ENCODE measurements around the gene CHD6.

CHD6 gene

DNA sequence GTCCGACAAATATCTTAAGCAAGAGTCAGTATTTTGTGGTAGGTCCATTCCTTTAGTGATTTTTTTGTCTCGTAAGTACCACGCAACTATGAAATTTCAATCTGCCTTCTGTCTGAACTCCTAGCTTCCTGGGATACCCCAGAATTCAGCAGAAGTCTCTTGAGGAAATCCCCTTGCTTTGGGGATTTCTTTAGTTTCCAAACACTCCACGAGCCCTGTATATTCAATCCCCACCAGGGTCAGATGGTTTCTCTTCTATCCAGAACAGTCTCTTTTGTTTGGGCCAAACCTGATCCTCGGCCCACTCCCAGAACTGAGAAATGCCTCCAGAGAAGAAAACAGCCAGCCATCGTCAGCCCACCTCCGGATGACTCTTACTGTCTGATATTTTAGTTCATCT, 113.0 kb downstream of the CHD6 start:
- no peak overlapping the region for H3K27ac ChIP-seq
- ChIA-PET CTCF (no interaction called here), POLR2A (ENCODE audit: low non-redundant PET) (no interaction called here)
- no peak for DNase-seq (ENCODE audit: low spot score)
- TF ChIP-seq CTCF (conservative IDR thresholded peaks at IDR 0.05; ENCODE audit: low read depth), result no peak

GRCh38 chr20:41501376-41501775, 116.8 kb downstream of the CHD6 start:
- DNase-seq (ENCODE audit: low spot score), result no peak
- POLR2A ChIA-PET (ENCODE audit: low non-redundant PET), result no interaction called here
- CTCF ChIA-PET, result no interaction called here
- H3K27ac ChIP-seq, result no peak overlapping the region
- TF ChIP-seq CTCF (conservative IDR thresholded peaks at IDR 0.05; ENCODE audit: low read depth), result no peak

GRCh38 chr20:41499961-41500725, 118.0 kb downstream of the CHD6 start:
- H3K27ac ChIP-seq, result no peak overlapping the region
- ChIA-PET CTCF (interaction anchor here (0.6 kb wide), 1 partner anchor 527 kb away, joined by 3 read pairs; no protein-coding TSS in a partner anchor), POLR2A (ENCODE audit: low non-redundant PET) (interaction anchor here (0.7 kb wide), 1 partner anchor 14 kb away, joined by 3 read pairs; no protein-coding TSS in a partner anchor)
- no peak for DNase-seq (ENCODE audit: low spot score)
- TF ChIP-seq CTCF (conservative IDR thresholded peaks at IDR 0.05; ENCODE audit: low read depth), result no peak

GRCh38 chr20:41499064-41499463, 119.1 kb downstream of the CHD6 start:
- H3K27ac ChIP-seq, result no peak overlapping the region
- no peak for DNase-seq (ENCODE audit: low spot score)
- TF ChIP-seq CTCF (conservative IDR thresholded peaks at IDR 0.05; ENCODE audit: low read depth), result no peak
- ChIA-PET POLR2A (ENCODE audit: low non-redundant PET) (no interaction called here), CTCF (interaction anchor here (0.6 to 0.8 kb wide), 3 partner anchors 25 to 1185 kb away, joined by 3 to 4 read pairs (median 3); no protein-coding TSS in a partner anchor)

DNA sequence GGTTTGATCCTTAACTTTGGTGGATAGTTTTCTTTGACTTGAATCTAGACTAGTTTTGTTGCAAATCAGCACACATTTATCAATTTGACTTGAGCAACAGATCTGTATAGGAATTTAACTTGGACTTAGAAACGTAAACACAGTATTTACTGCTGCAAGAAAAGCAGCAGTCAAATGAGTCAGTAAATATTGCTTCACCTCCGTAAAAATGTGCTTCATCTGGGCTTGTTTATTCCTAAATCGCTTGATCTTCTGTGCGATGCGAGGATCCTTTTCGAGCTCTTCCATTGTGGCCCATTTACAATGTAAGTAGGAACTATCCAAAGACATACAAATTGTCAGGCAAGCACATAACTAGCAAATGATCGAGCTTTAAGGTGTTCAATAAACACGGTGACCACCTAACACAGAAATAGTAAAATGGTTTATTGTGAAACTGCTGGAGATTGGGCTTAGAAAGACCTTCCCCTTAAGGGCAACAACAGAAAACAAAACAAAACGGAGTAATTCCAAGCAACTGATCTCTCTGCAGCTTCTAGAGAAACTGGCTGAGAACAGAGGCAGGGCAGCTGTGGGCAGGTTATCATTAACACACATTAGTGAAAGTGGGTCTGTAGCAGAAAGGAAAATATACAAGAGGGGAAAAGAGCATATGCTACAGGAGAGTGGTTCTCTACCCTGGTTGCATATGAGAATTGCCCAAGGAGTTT, 120.8 kb downstream of the CHD6 start:
- no peak for TF ChIP-seq CTCF (conservative IDR thresholded peaks at IDR 0.05; ENCODE audit: low read depth)
- no peak for DNase-seq (ENCODE audit: low spot score)
- H3K27ac ChIP-seq, result no peak overlapping the region
- POLR2A ChIA-PET (ENCODE audit: low non-redundant PET), result no interaction called here
- CTCF ChIA-PET, result interaction anchor here (0.5 to 1.0 kb wide), 2 partner anchors 28 to 454 kb away, joined by 3 read pairs; no protein-coding TSS in a partner anchor

DNA sequence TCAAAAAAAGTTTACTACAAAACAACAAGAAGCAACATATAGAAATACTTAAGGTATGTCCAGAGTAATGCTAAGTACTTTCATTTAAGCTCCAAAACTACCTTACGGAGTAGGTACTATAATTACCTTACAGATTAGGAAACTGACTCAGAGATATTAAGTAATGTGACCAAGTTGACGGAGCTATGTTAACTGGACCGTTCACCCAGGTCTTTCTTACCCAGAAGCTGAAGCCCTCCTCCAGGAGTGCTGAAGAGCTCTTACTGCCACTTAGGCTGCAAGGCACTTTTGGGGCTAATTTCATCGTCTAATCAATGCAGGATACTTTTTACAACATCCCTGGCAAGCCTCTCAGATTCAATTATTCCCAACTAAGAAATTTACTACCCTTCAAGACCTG, 123.7 kb downstream of the CHD6 start:
- DNase-seq (ENCODE audit: low spot score), result no peak
- TF ChIP-seq CTCF (conservative IDR thresholded peaks at IDR 0.05; ENCODE audit: low read depth), result no peak
- H3K27ac ChIP-seq, result no peak overlapping the region
- ChIA-PET CTCF (interaction anchor here (0.9 kb wide), 1 partner anchor 28 kb away, joined by 4 read pairs; no protein-coding TSS in a partner anchor), POLR2A (ENCODE audit: low non-redundant PET) (no interaction called here)
